Central memory CD4-positive, alpha-beta T cell (primary cell): Measurements from ENCODE around the gene AK8.
"Not testable (repeated sequence)": the region's sequence is repeated elsewhere in the genome, so short reads cannot be mapped to it uniquely, and the experiment has no call there.

Source experiments
- DNase-seq: peaks from one replicate; pipeline ENCODE4 v3.0.0; 2022

AK8 gene

GRCh38 chr9:132795511-132796303 lies 82.4 kb downstream of the AK8 start:
- DNase-seq: no peak

GRCh38 chr9:132794730-132795380 lies 83.2 kb downstream of the AK8 start:
- DNase-seq: no peak

GRCh38 chr9:132793606-132794580 lies 84.2 kb downstream of the AK8 start:
- DNase-seq: no peak

- DNase-seq: no peak
These were observed 85.5 kb downstream of the AK8 start for GRCh38 chr9:132792547-132792946.

GRCh38 chr9:132791699-132792240 lies 86.3 kb downstream of the AK8 start:
- no peak for DNase-seq

- DNase-seq: no peak
These were observed 88.4 kb downstream of the AK8 start for GRCh38 chr9:132789719-132790118.

- no peak for DNase-seq
These were observed 89.7 kb downstream of the AK8 start for GRCh38 chr9:132788378-132788777.

- DNase-seq: no peak
These were observed 90.3 kb downstream of the AK8 start for GRCh38 chr9:132787748-132788159.

GRCh38 chr9:132784286-132784830 lies 93.7 kb downstream of the AK8 start:
- no peak for DNase-seq

- no peak for DNase-seq
These were observed 95.1 kb downstream of the AK8 start for GRCh38 chr9:132783006-132783405.

- DNase-seq: no peak
These were observed 96.0 kb downstream of the AK8 start for GRCh38 chr9:132782037-132782436.

- DNase-seq: no peak
These were observed 97.7 kb downstream of the AK8 start for GRCh38 chr9:132780230-132781007.

- no peak for DNase-seq
These were observed 101.2 kb downstream of the AK8 start for GRCh38 chr9:132776891-132777290.

GRCh38 chr9:132776268-132776667 lies 101.8 kb downstream of the AK8 start:
- DNase-seq: no peak

GRCh38 chr9:132775720-132776119 lies 102.4 kb downstream of the AK8 start:
- DNase-seq: no peak

- no peak for DNase-seq
These were observed 103.2 kb downstream of the AK8 start for GRCh38 chr9:132774886-132775285.

- DNase-seq: no peak
These were observed 104.2 kb downstream of the AK8 start for GRCh38 chr9:132773764-132774339.

GRCh38 chr9:132773093-132773492 lies 105.0 kb downstream of the AK8 start:
- DNase-seq: no peak

GRCh38 chr9:132771752-132772151 lies 106.3 kb downstream of the AK8 start:
- not testable (repeated sequence) for DNase-seq

GRCh38 chr9:132770770-132771310 lies 107.2 kb downstream of the AK8 start:
- DNase-seq: no peak
